Measurements from ENCODE around the gene TAF1.
"Not testable (repeated sequence)": the region's sequence is repeated elsewhere in the genome, so short reads cannot be mapped to it uniquely, and the experiment has no call there.

DNA sequence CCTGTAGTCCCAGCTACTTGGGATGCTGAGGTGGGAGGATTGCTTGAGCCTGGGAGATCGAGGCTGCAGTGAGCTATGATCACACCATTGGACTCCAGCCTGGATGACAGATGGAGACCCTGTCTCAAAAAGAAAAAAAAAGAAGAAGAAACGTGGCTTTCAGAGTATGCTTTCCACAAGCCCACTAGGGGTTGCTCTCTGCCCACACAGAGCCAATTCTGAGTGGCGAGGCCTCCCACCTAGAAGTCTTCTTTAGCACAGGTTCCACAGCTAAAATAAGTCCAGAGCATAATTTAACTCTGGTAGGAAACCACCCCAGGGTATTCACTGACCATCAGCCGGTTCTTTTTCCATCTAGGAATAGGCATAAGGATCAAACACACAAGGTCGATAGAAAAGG is 50.1 kb downstream of the TAF1 start:
- TF ChIP-seq, protein P1, sequence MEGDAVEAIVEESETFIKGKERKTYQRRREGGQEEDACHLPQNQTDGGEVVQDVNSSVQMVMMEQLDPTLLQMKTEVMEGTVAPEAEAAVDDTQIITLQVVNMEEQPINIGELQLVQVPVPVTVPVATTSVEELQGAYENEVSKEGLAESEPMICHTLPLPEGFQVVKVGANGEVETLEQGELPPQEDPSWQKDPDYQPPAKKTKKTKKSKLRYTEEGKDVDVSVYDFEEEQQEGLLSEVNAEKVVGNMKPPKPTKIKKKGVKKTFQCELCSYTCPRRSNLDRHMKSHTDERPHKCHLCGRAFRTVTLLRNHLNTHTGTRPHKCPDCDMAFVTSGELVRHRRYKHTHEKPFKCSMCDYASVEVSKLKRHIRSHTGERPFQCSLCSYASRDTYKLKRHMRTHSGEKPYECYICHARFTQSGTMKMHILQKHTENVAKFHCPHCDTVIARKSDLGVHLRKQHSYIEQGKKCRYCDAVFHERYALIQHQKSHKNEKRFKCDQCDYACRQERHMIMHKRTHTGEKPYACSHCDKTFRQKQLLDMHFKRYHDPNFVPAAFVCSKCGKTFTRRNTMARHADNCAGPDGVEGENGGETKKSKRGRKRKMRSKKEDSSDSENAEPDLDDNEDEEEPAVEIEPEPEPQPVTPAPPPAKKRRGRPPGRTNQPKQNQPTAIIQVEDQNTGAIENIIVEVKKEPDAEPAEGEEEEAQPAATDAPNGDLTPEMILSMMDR (IDR thresholded peaks at IDR 0.05) = not testable (repeated sequence)
- not testable (repeated sequence) for TF ChIP-seq POLR2AphosphoS5, POLR2A (IDR thresholded peaks at IDR 0.05)

All from prostate gland (tissue), 2 donors.